ENCODE data around the gene EFCAB12. TPM values are rescaled to one million over a fixed set of nuclear protein-coding genes. Genes with fewer than 3 reads are reported as not detected.

Gene EFCAB12
- total RNA-seq, 1 experiment from 2014 or later, result not detected

GRCh38 chr3:129461022-129461421 lies 32.6 kb upstream of the EFCAB12 start:
- H3K27ac ChIP-seq, result peak overlapping the region; percentile 96
- peaks cover 21% of the 10 kb centered on the region for H3K36me3 ChIP-seq
- H3K4me3 ChIP-seq, result no peak overlapping the region
- DNase-seq (ENCODE audit: low read depth in 1 of 2, low spot score in 2 of 2), result peak in 1 of 2 experiments; percentile 84
- H3K9me3 ChIP-seq (replicated peaks), result no peaks in the 10 kb centered on the region
- H3K4me1 ChIP-seq (replicated peaks), result peaks cover 25% of the 10 kb centered on the region
- no peaks in the 10 kb centered on the region for H3K27me3 ChIP-seq (replicated peaks)

DNA sequence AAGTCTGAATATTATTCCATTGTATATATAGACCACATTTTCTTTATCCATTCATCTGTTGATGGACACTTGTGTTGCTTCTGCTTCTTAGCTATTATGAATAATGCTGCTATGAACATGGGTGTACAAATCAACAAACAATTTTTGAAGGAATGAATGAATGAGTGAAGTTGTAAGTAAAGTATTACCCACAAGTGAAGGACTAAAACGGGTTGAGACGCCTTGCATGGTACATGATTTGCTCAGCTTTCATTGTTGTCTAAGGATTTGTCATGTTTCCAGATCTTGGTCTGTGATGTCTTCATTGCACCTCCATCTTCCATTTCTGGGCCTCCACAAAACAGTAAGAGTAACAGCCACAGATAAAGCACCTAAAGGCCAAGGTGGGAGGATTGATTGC lies 32.1 kb upstream of the EFCAB12 start:
- no peaks in the 10 kb centered on the region for H3K27me3 ChIP-seq (replicated peaks)
- peak overlapping the region; percentile 96 for H3K27ac ChIP-seq
- peaks cover 25% of the 10 kb centered on the region for H3K4me1 ChIP-seq (replicated peaks)
- H3K9me3 ChIP-seq (replicated peaks), result no peaks in the 10 kb centered on the region
- peaks cover 25% of the 10 kb centered on the region for H3K36me3 ChIP-seq
- H3K4me3 ChIP-seq, result no peak overlapping the region
- no peak for DNase-seq (ENCODE audit: low read depth in 1 of 2, low spot score in 2 of 2)

GRCh38 chr3:129460155-129460554 lies 31.7 kb upstream of the EFCAB12 start:
- H3K27me3 ChIP-seq (replicated peaks), result no peaks in the 10 kb centered on the region
- no peak overlapping the region for H3K4me3 ChIP-seq
- H3K4me1 ChIP-seq (replicated peaks), result peaks cover 25% of the 10 kb centered on the region
- no peak for DNase-seq (ENCODE audit: low read depth in 1 of 2, low spot score in 2 of 2)
- peaks cover 25% of the 10 kb centered on the region for H3K36me3 ChIP-seq
- peak overlapping the region; percentile 96; the same call in 1 of the 2 replicates for H3K27ac ChIP-seq
- no peaks in the 10 kb centered on the region for H3K9me3 ChIP-seq (replicated peaks)

- H3K4me1 ChIP-seq (replicated peaks), result peaks cover 10% of the 10 kb centered on the region
- H3K9me3 ChIP-seq (replicated peaks), result no peaks in the 10 kb centered on the region
- no peaks in the 10 kb centered on the region for H3K27me3 ChIP-seq (replicated peaks)
- no peak for DNase-seq (ENCODE audit: low read depth in 1 of 2, low spot score in 2 of 2)
- no peak overlapping the region for H3K27ac ChIP-seq
- no peak overlapping the region for H3K4me3 ChIP-seq
- H3K36me3 ChIP-seq, result peaks cover 27% of the 10 kb centered on the region
These were observed 25.3 kb upstream of the EFCAB12 start for GRCh38 chr3:129453732-129454131.

GRCh38 chr3:129449279-129450115 lies 21.1 kb upstream of the EFCAB12 start:
- H3K36me3 ChIP-seq, result peaks cover 11% of the 10 kb centered on the region
- H3K27me3 ChIP-seq (replicated peaks), result no peaks in the 10 kb centered on the region
- H3K4me1 ChIP-seq (replicated peaks), result peaks cover 17% of the 10 kb centered on the region
- peak overlapping the region; percentile 35; the same call in 1 of the 2 replicates for H3K27ac ChIP-seq
- no peak overlapping the region for H3K4me3 ChIP-seq
- no peaks in the 10 kb centered on the region for H3K9me3 ChIP-seq (replicated peaks)
- peak in 1 of 2 experiments; percentile 29 for DNase-seq (ENCODE audit: low read depth in 1 of 2, low spot score in 2 of 2)

DNA sequence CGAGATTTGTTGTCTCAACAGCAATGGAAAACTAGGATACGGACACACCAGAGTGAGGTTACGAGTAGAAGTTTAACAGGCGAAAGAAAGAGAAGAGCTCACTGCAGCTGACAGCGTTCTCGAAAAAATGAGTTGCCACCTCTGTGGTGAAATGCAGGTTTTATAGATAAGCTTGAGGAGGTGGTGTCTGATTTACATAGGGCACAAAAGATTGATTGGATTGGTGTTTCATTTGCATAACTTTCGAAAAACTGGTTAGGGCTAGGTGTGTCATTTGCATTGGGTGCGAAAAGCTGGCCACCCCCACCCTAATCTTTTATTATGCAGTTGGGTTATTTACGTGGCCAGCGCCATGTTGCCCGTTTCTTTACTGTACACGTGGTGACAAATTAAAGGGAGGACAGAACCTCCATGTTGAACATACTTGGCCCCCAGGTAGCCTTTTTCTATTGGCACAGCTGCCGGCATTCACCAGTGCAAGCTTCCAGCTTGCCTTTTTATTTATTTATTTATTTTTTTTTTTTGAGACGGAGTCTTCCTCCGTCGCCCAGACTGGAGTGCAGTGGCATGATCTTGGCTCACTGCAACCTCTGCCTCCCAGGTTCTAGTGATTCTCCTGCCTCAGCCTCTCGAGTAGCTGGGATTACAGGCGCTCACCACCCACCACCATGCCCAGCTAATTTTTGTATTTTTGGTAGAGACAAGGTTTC lies 19.9 kb upstream of the EFCAB12 start:
- Histone ChIP-seq H3K4me3 (no peak overlapping the region), H3K27me3 (replicated peaks) (no peaks in the 10 kb centered on the region), H3K36me3 (peaks cover 8% of the 10 kb centered on the region), H3K4me1 (replicated peaks) (peaks cover 17% of the 10 kb centered on the region), H3K27ac (no peak overlapping the region), H3K9me3 (replicated peaks) (no peaks in the 10 kb centered on the region)
- no peak for DNase-seq (ENCODE audit: low read depth in 1 of 2, low spot score in 2 of 2)

DNA sequence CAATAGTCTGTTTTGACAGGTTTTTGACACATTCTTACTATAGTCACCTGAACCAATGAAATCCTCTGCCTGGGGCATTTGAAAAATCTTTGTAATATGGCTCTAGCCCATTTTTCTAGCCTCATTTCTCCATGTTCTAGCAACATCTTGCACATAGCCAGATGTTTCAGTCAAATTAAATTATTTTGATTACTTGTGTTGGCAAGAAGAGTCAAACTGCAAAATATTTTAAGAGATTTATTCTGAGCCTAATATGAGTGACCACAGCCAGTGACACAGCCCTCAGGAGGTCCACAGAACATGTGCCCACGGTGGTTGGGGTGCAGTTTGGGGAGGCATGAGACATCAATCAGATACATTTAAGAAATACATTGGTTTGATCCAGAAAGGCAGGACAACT lies 18.5 kb upstream of the EFCAB12 start:
- Histone ChIP-seq H3K4me3 (no peak overlapping the region), H3K27me3 (replicated peaks) (no peaks in the 10 kb centered on the region), H3K9me3 (replicated peaks) (no peaks in the 10 kb centered on the region), H3K36me3 (peaks cover 4% of the 10 kb centered on the region), H3K4me1 (replicated peaks) (peaks cover 21% of the 10 kb centered on the region), H3K27ac (no peak overlapping the region)
- no peak for DNase-seq (ENCODE audit: low read depth in 1 of 2, low spot score in 2 of 2)

GRCh38 chr3:129445471-129445870 lies 17.0 kb upstream of the EFCAB12 start:
- H3K27ac ChIP-seq, result no peak overlapping the region
- H3K36me3 ChIP-seq, result peaks cover under 1% of the 10 kb centered on the region; the same call in 1 of the 2 replicates
- H3K4me1 ChIP-seq (replicated peaks), result peaks cover 35% of the 10 kb centered on the region
- H3K27me3 ChIP-seq (replicated peaks), result no peaks in the 10 kb centered on the region
- H3K4me3 ChIP-seq, result no peak overlapping the region
- no peak for DNase-seq (ENCODE audit: low read depth in 1 of 2, low spot score in 2 of 2)
- no peaks in the 10 kb centered on the region for H3K9me3 ChIP-seq (replicated peaks)

GRCh38 chr3:129442947-129443346 lies 14.5 kb upstream of the EFCAB12 start:
- no peaks in the 10 kb centered on the region for H3K27me3 ChIP-seq (replicated peaks)
- H3K9me3 ChIP-seq (replicated peaks), result no peaks in the 10 kb centered on the region
- H3K4me1 ChIP-seq (replicated peaks), result peaks cover 27% of the 10 kb centered on the region
- H3K4me3 ChIP-seq, result no peak overlapping the region
- H3K27ac ChIP-seq, result no peak overlapping the region
- H3K36me3 ChIP-seq, result peaks cover 9% of the 10 kb centered on the region; the same call in 1 of the 2 replicates
- no peak for DNase-seq (ENCODE audit: low read depth in 1 of 2, low spot score in 2 of 2)

GRCh38 chr3:129442486-129442885 lies 14.1 kb upstream of the EFCAB12 start:
- Histone ChIP-seq H3K4me3 (no peak overlapping the region), H3K9me3 (replicated peaks) (no peaks in the 10 kb centered on the region), H3K4me1 (replicated peaks) (peaks cover 25% of the 10 kb centered on the region), H3K27me3 (replicated peaks) (no peaks in the 10 kb centered on the region), H3K27ac (no peak overlapping the region), H3K36me3 (peaks cover 13% of the 10 kb centered on the region)
- DNase-seq (ENCODE audit: low read depth in 1 of 2, low spot score in 2 of 2), result no peak

- Histone ChIP-seq H3K36me3 (peaks cover 20% of the 10 kb centered on the region), H3K27ac (peak overlapping the region; percentile 41; the same call in 1 of the 2 replicates), H3K4me1 (replicated peaks) (peaks cover 20% of the 10 kb centered on the region), H3K27me3 (replicated peaks) (no peaks in the 10 kb centered on the region), H3K9me3 (replicated peaks) (no peaks in the 10 kb centered on the region), H3K4me3 (no peak overlapping the region)
- DNase-seq (ENCODE audit: low read depth in 1 of 2, low spot score in 2 of 2), result peak in 1 of 2 experiments; percentile 28
These were observed 13.3 kb upstream of the EFCAB12 start for GRCh38 chr3:129441782-129442181.

DNA sequence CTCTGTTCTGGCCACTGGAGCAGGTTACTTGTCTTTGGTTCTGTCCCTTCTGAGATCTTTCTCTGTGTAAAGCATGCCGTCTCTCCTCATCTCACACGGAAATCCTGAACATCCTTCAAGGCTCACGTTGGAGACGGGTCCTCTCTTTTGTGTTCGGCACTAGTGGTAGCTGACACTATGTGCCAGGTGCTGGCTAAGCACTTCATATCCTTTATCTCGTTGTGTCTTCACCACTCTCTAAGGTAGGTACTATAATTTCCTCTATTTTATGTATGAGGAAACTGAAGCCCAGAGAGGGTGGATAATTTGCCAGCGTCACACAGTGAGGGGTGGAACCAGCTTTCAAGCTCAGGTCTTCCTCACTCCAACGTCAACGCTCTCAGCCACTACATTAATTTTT lies 12.8 kb upstream of the EFCAB12 start:
- peaks cover 26% of the 10 kb centered on the region for H3K36me3 ChIP-seq
- no peaks in the 10 kb centered on the region for H3K27me3 ChIP-seq (replicated peaks)
- H3K27ac ChIP-seq, result peak overlapping the region; percentile 90
- no peak for DNase-seq (ENCODE audit: low read depth in 1 of 2, low spot score in 2 of 2)
- peak overlapping the region; percentile 70 for H3K4me3 ChIP-seq
- H3K9me3 ChIP-seq (replicated peaks), result no peaks in the 10 kb centered on the region
- peaks cover 20% of the 10 kb centered on the region for H3K4me1 ChIP-seq (replicated peaks)

DNA sequence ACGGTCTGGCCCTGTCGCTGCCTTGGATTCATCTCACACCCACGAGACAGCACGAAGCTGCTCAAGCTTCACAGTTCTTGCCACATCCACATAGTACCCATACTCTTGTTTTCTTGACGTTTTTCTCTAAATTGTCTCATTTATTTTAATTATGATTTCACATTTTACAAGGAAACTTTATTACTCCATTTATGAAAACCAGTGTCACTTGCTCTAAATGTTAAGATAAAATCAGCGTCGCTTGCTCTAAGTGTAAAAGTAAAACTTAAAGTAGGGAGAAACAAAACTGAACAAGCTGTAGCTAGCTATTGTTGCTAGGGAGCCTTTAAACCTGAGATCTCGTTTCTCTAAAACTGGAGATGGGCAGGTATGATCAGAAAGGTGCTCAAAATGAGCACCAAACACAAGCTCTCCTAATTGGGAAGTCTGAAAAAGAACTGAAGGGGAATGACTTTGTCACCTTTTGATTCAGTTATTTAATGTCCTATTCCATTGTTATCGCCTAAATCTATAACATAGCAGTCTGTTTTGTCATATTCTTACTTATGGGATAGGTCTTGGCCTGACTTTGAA lies 12.3 kb upstream of the EFCAB12 start:
- no peaks in the 10 kb centered on the region for H3K27me3 ChIP-seq (replicated peaks)
- DNase-seq (ENCODE audit: low read depth in 1 of 2, low spot score in 2 of 2), result no peak
- peaks cover 20% of the 10 kb centered on the region for H3K4me1 ChIP-seq (replicated peaks)
- peak overlapping the region; percentile 90 for H3K27ac ChIP-seq
- peaks cover 28% of the 10 kb centered on the region for H3K36me3 ChIP-seq
- no peaks in the 10 kb centered on the region for H3K9me3 ChIP-seq (replicated peaks)
- H3K4me3 ChIP-seq, result peak overlapping the region; percentile 70
